ENCODE results near the gene ENDOV. TPM values are rescaled to one million over a fixed set of nuclear protein-coding genes. Genes with fewer than 3 reads are reported as not detected.

Gene ENDOV
- total and polyA plus RNA-seq, 2 experiments from 2014 or later: 21.2 to 33.8 TPM

DNA sequence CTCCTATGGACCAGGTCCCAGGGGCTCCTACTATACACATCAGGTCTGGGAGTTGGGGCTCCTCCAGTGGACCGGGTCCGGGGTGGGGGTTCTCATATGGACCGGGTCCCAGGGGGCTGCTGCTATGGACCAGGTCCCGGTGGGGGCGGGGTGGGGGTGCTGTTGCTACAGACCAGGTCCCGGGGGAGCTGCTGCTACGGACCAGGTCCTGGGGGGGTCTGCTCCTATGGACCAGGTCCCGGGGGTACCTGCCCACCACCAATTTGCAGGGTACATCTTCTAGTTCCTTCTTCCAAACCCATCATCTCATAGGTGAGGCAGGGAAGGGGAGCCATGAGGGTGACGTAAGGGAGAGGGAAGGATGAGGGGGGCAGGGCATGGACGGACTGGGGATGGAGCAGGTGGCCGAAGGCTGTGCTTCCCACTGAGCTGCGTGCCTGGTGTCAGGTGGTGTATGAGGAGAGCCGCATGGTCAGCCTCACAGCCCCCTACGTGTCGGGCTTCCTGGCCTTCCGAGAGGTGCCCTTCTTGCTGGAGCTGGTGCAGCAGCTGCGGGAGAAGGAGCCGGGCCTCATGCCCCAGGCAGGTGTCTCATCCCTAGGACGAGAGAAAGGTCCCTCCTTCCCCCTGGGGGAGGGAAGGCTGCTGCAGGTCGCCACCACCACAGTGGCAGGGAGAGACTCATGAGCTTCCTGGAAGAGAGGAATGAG is 6.6 kb downstream of the ENDOV start:
- no peak for DNase-seq (ENCODE audit: low spot score)
- no peaks in the 10 kb centered on the region for H3K27me3 ChIP-seq
- H3K9me3 ChIP-seq (ENCODE audit: low read depth): no peaks in the 10 kb centered on the region
- H3K36me3 ChIP-seq (replicated peaks; ENCODE audit: insufficient read depth, low read depth): no peaks in the 10 kb centered on the region
- no peaks in the 10 kb centered on the region for H3K9me2 ChIP-seq (replicated peaks; ENCODE audit: insufficient read depth)
- H3K79me2 ChIP-seq: peaks cover 7% of the 10 kb centered on the region
- no peak overlapping the region for H3K4me3 ChIP-seq
- peaks cover 3% of the 10 kb centered on the region for H4K20me1 ChIP-seq (ENCODE audit: insufficient read depth, poor library complexity, severe bottlenecking)
- TF ChIP-seq EZH2phosphoT487 (IDR thresholded peaks at IDR 0.05; ENCODE audit: low read depth, severe bottlenecking, unreplicated experiment) (no peak), EZH2 (IDR thresholded peaks at IDR 0.05; ENCODE audit: borderline replicate concordance) (no peak), CTCF (IDR thresholded peaks at IDR 0.05; ENCODE audit: poor library complexity) (no peak)
- H2AFZ ChIP-seq: no peak overlapping the region
- no peak overlapping the region for H3K4me2 ChIP-seq
- no peak overlapping the region for H3K27ac ChIP-seq
- no peaks in the 10 kb centered on the region for H3K4me1 ChIP-seq (ENCODE audit: insufficient read depth)
- 77% methylated on average over 15 of the region's 20 CpGs for WGBS (ENCODE audit: low lambda C conversion rate, missing lambda C conversion rate)

DNA sequence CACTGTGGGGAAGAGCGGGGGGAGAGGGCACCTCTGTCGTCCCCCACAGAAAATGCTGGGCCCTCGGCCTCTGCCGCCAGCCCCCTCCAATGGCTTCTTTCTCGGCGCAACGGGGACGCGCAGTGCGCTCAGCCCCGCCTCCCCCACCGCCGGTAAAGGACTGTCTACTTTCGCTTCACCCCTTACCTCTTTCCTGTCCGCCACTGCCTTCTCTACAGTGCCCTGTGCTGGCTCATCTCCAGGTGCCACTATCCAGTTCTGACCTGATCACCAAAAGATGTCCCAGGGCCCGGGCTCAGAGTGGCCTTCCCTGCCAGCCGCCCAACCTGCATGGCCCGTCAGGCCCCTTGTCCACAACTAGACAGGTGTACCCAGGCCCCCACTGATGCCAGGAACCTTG is 7.3 kb downstream of the ENDOV start:
- no peak overlapping the region for H2AFZ ChIP-seq
- WGBS (ENCODE audit: low lambda C conversion rate, missing lambda C conversion rate): 95% methylated on average over 17 of the region's 18 CpGs
- H3K4me3 ChIP-seq: no peak overlapping the region
- TF ChIP-seq EZH2 (IDR thresholded peaks at IDR 0.05; ENCODE audit: borderline replicate concordance) (no peak), EZH2phosphoT487 (IDR thresholded peaks at IDR 0.05; ENCODE audit: low read depth, severe bottlenecking, unreplicated experiment) (no peak), CTCF (IDR thresholded peaks at IDR 0.05; ENCODE audit: poor library complexity) (no peak)
- H3K4me2 ChIP-seq: no peak overlapping the region
- H3K9me3 ChIP-seq (ENCODE audit: low read depth): no peaks in the 10 kb centered on the region
- no peak for DNase-seq (ENCODE audit: low spot score)
- H3K27ac ChIP-seq: no peak overlapping the region
- no peaks in the 10 kb centered on the region for H3K4me1 ChIP-seq (ENCODE audit: insufficient read depth)
- no peaks in the 10 kb centered on the region for H4K20me1 ChIP-seq (ENCODE audit: insufficient read depth, poor library complexity, severe bottlenecking)
- H3K9me2 ChIP-seq (replicated peaks; ENCODE audit: insufficient read depth): no peaks in the 10 kb centered on the region
- H3K27me3 ChIP-seq: no peaks in the 10 kb centered on the region
- H3K79me2 ChIP-seq: no peaks in the 10 kb centered on the region
- no peaks in the 10 kb centered on the region for H3K36me3 ChIP-seq (replicated peaks; ENCODE audit: insufficient read depth, low read depth)

- DNase-seq (ENCODE audit: low spot score): no peak
- 95% methylated on average over 20 of the region's 20 CpGs for WGBS (ENCODE audit: low lambda C conversion rate, missing lambda C conversion rate)
- Histone ChIP-seq H3K27ac (no peak overlapping the region), H3K9me2 (replicated peaks; ENCODE audit: insufficient read depth) (no peaks in the 10 kb centered on the region), H3K4me1 (ENCODE audit: insufficient read depth) (no peaks in the 10 kb centered on the region), H3K9me3 (ENCODE audit: low read depth) (no peaks in the 10 kb centered on the region), H3K4me3 (no peak overlapping the region), H3K4me2 (no peak overlapping the region), H4K20me1 (ENCODE audit: insufficient read depth, poor library complexity, severe bottlenecking) (no peaks in the 10 kb centered on the region), H3K27me3 (no peaks in the 10 kb centered on the region), H3K36me3 (replicated peaks; ENCODE audit: insufficient read depth, low read depth) (no peaks in the 10 kb centered on the region), H2AFZ (no peak overlapping the region), H3K79me2 (no peaks in the 10 kb centered on the region)
- TF ChIP-seq CTCF (IDR thresholded peaks at IDR 0.05; ENCODE audit: poor library complexity): no peak
- no peak for TF ChIP-seq EZH2 (IDR thresholded peaks at IDR 0.05; ENCODE audit: borderline replicate concordance)
- TF ChIP-seq EZH2phosphoT487 (IDR thresholded peaks at IDR 0.05; ENCODE audit: low read depth, severe bottlenecking, unreplicated experiment): no peak
Observed at GRCh38 chr17:80422981-80423380, 8.0 kb downstream of the ENDOV start.

Data from hepatocyte (in vitro differentiated cells).